NCI-H345 treated with DMSO at 0.1 percent for 48 hours (cell line): ENCODE measurements around the gene SKP1.

Experiments
- DNase-seq: peaks from one replicate; lab custom pipeline; 2025; ENCODE audit not compliant: unreplicated experiment; lab: John Stamatoyannopoulos, UW

Gene SKP1

DNA sequence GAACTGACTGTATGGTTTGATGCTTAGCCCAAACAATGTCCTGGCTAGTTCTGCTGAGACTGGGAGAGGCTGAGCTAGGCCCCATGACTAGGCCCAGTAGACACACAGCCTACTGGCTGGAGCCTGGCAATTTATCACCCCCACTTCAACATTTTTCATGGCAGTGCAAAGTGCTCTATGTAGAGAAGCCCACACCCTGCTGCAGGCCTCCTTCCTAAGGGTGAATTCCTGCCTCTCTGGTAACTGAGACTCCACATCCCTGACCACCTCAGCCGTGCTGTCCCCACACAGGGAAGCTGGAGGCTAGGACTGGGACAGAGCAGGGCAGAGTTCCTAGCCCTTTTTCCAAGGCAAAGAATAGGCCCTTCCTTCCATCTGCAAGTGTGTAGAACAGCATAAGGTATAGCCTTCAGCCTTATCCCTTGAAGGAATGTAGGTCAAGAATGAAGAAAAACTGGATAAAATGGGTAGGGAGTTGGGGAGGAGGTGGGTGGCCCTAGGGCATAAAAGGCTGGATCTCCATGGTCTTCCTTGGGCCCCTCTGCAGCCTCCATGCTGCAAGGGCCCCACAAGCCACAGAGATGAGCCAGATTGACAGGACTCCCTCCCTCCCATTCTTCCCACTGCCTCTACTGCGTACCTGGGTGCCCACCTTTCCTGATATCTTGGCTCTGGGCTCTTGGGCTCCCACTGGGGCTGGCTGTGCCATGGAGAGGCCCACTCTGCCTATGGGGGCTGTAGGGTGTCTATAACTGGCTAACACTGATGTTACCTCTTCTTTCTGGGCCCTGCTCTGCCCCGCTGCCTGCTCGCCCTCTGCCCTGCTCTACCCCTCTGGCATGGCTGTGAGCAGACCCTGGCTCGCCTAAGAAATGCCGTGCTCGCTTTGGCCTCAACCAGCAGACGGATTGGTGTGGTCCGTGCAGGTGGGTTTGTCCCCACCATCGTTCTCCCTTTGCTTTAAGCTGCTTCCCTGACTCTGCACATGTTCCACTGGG lies 32.5 kb downstream of the SKP1 start:
- DNase-seq: no peak

DNA sequence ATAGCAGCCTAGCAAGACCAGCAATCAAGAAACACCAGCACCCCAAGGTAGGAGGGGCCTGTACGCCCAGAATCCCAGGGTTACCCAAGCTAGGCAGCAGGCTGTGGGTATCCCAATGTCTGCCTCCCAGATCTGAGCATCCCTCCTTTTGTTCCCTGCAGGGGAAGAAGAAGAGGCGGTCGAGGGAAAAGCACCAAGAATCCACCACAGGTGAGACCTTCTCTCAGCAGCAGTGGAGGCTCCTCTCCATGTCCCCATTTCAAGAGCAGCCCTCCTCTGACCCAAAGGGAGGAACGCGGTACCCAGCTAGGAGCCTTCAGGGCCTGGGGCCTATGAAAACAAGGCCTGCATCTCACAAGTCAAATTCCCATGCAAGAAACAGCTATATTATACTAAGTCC lies 33.3 kb downstream of the SKP1 start:
- no peak for DNase-seq

DNA sequence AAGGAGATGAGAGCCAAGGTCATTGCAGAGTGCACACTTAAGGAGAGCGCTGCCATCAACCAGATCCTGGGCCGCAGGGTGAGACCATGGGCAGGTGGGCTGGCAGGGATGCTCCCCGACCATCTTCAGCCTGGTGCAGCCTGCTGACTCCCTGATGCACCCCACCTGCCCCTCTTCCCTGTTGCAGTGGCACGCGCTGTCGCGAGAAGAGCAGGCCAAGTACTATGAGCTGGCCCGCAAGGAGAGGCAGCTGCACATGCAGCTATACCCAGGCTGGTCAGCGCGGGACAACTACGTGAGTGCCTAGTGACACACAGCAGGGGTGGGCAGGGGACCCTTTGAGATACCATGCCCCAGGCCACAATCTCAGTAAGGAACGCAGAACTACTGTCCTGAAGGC lies 33.9 kb downstream of the SKP1 start:
- no peak for DNase-seq

DNA sequence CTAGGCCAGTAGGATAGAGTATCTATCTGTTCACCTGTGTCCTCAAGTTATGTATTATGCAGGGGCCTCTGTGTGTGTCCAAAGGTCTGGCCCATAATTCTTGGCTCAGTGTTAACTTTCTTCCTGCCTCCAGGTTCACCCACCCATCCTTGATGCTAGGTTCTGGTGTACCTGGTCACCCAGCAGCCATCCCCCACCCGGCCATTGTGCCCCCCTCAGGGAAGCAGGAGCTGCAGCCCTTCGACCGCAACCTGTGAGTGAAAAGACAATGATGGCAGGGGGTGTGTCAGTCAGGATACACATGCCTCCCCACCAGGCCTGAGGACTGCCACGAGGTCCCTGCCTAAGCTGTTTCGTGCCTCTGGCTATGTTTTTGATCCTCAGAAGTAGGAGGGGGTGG lies 34.7 kb downstream of the SKP1 start:
- DNase-seq: no peak

DNA sequence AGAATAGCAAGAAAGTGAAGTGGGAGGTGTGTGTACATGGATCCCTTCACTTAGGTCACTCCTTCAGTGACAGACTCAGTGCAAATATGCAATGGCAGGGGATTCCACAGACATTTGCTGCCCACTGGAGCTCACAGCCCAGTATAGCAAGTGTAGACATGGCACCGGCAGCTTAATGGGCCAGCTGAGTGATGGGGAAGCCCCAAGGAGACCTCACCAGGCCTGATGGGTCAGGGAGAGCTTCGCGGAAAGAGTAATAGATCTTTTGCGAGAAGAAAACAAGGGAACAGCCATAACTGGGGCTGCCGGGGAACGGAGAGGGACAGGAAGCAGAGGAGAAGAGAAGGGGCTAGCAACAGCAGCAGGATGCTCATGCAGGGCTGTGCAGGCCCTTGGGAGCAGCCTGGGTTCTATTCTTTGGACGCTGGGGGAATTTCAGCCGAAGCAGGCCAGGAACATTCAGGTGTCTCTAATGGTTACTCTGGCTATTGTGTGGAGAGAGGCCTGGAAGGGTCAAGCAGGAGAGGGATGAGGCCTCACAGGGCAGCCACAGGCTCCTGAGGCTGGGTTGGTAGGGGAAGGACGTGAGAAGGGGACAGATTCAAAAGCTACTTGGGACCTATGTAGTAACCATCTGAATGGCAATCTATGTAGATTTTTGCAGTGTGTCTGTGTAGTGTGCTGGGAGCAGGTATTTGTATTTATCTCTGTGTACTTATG lies 35.3 kb downstream of the SKP1 start:
- no peak for DNase-seq

DNA sequence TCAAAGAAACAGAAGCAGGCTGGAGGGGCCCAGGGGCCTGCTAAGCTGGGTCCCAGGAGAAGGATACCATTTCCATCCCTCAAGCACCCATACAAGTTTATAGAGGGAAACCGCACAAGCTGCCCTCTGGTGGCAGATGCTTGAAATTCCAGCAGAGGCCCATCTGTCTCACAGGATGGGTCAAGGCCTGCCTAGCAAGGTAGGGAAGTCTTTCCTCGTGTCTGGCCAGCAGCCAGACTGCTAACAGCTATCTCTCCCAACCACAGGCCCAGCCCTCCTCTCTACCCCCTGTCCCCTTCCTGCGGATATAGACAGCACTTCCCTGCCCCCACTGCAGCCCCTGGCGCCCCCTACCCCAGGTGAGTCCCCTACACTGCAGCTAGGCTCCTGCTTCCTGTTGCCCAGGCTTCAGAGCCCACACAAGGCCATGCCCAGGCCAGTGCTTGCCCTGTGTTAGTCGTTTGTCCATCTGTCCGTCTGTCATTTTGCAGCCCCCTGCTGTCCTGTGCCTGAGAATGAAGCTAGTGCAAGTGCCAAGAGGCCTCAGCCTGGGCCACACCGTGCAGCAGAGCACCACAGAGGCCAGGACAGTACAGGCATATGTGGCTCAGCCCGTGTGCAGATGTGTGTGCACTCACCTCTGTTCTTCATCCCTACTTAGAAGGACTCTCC lies 36.1 kb downstream of the SKP1 start:
- no peak for DNase-seq

DNA sequence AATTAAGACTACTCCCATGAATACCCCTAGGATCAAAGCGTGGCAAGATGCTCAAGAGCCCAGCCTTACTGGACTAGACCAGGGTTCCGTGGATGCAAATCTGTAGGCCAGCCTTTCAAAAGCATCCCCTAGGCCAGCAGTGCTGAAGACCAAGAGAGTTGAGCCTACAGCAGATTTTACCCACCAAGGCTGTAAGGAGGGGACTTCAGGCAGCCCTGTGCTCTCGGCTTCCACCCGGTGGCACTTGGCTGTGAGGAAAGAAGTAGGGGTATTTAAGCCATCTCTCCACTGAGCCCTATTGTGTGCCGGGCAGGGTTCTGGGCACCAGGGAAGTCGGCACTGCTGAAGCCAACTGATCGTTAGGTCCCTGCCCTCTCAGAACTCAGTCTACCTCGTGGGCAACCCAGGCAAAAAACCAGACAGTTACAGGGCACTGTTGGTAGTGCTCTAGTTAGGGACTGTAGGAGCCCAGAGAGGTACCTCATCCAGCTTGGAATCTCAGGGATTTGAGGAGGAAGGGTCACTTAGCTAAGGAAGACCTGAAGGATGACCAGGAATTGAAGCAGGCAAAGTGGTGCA lies 36.8 kb downstream of the SKP1 start:
- no peak for DNase-seq

DNA sequence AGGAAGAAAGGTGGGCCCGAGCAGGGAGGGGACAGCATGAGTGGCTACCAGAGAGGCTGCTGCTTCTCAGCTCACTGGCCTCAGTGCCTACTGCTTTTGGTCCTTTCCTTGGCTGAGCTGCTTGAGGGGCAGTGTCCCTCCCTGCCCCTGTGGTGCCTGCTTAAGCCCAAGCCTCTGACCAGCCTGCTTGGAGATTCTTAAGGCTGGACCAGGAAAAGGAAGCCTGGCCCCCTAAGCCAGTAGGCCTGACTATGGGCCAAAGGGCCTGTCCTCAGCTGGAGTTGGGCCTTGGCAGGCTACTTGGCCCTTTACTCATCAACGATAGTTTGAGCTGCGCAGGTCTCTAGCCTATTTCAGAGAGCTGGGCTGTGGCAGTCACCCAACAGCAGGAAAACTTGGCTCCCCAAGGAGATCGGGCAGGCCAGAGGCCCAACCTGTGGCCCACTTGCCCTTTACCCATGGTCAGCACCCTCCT lies 37.3 kb downstream of the SKP1 start:
- DNase-seq: no peak

DNA sequence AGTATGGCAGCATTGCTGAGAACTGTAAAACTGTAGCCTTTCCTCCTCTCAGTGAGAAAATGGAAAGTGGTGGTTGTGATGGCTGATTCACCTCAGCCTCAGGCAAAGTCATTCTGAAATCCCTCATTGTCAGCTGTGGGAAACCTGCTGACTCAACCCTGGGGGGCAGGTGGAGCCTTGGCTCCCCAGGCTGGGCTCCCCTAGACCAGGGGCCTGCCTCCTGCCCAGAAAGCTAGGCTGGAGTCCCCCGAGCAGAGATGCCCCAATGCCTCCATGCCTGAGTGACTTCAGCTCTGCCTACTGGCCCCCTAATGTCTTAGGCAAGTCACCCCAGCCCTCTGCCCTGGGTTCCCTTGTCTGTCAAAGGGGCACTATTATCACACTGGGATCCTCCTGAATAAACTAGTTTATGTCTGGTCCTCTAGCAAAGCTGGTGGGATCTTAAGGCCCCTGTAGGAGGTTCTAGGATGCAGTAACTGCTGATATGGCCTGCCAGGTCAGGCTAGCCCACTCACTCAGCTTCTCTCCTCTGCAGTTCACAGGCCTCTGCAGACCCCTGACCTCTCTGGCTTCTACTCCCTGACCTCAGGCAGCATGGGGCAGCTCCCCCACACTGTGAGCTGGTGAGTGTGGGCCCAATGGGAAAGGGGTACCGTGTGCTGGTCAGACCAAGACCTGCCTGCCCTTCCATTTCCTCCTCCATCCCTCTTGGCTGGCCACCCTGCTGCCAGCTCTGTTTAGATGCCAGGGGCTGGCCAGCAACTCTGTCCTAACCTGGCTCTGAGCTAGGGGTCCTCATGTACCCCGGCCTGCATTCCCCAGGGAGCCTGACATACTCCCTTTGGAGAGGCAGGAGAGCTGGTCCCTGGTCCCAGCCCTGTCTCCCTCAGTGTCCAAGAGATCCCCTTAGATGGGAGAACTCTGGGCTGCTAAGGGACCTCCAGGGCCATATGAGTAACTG lies 38.1 kb downstream of the SKP1 start:
- DNase-seq: no peak

DNA sequence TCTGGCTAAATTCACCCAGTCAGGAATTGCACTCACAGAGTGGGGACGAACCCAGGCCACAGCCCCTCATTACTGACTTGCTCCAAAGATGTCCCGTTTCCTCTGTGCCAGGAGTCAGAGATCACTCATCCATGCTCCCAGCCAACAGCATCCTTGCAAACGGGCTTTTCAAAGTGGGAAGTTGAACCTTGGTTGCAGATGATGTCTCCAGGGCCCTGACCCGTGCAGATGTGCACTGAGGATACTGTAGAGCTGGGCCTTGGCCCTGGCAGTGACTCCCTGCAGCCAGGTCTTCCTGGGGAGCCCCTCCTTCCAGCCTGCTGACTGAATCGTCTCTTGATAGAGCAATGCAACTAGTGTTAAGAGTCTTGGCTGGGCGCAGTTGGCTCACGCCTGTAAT lies 40.0 kb downstream of the SKP1 start:
- no peak for DNase-seq

DNA sequence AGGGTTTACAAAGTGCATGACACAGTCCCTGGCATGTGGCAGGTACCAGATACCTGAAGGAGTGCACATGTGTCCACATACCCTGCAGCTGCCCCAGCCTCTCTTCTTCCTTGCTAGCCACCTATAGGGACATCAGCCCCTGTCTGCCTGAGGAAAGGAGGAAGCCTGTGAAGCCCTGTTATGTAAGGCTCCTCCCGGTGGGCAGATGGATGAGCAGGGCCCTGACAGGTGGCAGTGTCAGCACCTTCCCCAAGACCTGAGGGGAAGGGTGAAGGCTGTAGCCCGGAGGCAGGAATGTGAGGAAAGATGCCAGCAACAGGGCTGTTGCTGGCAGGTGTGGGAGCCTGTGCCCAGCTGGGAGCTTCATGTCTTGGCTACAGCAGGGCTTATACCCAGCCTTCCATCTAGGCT lies 40.5 kb downstream of the SKP1 start:
- no peak for DNase-seq

DNA sequence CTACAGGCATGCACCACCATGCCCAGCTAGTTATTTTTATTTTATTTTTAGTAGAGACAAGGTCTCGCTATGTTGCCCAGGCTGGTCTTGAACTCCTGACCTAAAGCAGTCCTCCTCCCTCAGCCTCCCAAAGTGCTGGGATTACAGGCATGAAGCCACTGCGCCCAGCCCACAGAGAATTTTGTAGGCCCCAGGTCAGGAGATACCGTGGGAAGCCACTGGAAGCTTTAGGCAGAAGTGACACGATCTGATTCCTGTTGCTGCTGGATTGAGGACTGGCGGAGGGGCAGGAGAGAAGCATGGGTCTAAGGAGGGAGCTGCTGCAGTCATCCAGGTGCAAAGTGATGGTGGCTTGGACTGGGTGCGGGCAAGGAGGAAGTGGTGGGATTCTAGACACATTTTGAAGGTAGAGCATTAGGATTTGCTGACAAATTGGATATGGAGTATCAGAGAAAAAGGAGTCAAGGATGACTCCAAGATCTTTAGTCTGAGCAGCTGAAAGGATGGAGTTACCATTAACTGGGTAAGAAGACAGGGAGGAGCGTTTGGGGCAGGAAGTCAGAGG lies 41.6 kb downstream of the SKP1 start:
- no peak for DNase-seq

DNA sequence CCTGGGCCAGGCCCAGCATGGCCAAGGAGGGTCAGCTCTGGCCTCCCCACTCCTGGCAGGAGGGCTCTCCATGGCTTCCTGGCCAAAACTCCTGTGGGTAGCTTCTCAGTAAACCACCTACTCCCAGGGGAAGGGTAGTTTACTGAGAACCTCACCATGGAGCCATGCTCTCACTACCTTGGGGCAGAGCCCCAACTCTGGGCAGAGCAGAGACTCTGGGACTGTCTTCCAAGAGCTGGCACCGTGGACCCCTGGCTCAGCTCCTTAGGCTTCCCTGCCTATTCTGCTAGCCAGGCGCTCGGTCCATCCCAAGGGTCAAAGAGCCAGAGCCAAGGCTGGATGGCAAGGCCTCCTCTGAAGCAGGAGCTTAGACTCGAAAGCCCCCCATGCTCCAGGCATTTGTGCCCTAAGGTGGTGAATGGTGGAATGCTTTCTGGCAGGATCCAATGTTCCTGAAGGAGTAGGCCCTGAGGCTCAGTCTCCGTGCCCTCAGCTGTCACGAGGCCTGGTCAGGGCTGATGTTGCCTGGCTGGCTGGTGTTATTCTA lies 42.7 kb downstream of the SKP1 start:
- no peak for DNase-seq

DNA sequence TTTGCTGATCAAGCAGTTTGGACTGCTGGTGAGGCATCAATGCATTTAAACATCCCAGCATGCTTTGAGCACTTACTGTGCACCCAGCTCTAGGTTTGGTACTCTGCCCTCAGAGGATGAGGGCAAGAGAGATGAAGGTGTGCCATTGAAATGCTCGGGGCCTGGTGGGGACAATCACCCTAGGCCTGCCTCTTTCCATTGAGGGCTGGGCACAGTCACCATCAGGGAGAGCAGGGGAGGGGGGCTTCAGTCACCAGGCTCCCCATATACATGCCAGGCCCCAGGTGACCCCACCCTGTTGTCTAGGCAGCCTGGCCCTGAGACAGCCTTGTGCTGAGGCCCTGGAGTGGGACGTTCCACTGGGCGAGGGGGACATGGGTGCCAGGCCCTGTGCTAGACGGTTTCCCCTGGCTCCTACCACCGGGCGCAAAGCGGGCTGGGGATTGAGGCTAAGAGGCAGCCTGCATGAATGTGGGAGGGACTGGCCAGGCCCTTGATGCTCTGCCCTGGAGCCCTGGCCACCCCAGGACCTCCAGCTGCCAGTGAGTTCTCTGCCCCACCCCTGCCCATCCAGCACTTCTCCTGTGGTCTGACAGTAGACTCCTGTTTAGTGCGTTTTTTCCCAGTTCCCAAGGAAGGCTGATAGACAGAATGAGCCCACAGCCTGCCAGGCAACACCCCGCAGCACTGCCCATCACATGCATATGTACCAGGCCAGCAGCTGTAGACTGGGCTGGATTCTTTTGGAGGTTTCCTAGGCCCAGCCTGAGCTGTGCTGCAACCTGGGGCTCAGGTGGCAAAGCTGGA lies 43.4 kb downstream of the SKP1 start:
- no peak for DNase-seq

DNA sequence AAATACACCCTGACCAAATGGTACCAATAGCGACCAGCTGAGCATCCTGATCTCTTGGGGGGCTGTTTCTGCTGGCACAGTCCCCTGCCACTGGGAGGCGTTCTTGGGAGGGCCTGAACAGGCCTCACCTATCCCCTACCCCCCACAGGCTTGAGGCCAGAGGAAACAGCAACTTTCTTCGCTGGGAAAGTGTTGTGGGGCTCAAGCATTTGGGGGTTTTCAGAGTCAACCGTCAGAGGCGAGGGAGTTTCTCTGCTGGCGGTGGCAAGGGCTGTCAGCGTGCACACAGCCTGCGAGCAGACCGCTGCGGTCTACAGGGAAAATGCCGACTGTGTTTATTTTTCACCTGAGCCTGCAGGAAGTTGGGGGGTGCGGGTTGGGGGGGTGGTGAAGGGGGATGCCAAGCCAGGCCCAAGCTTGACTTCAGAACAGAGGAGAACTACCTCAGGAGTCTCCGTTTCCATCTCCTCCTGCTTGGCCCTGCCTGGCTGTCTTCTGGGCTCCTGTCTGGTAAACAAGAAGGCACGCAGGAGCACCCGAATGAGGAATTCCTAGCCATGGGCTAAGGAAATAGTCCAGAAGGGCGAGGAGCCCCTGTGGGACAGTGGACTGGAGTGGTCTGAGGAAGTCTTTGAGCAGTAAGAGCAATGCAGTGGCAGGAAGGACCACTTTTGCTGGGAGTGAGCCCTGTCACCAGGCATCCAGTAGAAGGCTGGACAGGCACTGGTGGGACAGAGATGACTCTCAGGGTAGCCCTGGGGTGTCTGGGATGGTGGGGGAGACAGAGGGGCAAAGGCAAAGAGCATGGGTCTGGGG lies 44.2 kb downstream of the SKP1 start:
- DNase-seq: no peak

DNA sequence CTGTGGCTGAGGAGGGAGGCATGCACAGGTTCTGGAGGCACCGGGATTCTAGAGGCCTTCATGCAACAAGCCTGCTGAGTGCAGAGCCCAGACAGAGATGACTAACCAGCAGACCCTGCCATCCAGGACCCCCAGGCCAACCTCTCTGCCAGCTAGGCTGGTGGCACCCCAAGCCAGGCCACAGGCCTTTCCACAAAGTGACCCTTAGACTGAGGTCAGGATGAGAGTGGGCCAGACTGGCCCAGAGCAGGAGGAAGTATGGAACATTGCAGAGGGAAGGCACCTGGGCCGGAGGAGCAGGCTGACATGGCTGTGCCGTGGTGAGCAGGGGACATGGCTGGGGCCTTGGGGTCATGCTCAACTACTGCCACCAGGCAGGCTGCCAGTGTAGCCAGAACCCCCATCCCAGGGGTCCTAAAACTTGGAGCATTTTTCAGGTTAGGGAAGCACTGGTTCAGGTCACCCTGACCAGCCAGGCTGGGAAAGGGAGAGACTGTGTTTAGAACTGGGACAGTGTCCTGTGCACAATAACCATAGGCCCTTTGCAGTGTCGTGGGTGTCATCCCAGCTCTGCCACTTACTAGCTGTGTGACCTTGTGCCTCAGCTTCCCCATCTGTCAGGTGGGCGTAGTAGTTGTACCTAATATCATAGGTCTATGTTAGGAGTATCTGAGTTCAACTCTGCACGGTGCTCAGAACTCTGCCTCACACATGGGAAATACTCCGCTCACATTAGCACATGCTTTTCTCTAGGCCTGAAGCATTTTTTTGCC lies 45.0 kb downstream of the SKP1 start:
- DNase-seq: no peak

DNA sequence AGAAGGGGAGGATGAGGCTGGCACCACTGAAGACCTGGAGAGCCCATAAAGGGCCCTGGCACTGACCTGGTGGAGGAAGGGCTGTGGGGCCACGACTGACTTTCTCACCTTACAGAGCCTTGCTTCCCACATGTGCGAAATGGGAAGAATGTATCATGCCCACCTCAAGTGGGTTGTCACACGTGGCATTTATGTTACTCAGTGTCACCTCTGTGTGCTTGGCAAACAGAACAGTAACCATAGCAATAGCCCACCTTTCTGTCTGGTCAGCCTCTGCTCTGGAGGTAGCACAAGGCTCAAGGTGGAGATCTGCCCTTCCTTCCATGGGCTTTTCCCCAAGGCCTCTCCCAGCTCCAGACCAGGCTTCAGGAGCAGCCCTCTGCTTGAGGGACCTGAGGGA lies 45.6 kb downstream of the SKP1 start:
- no peak for DNase-seq
